ENCODE results near the gene CECR2.
"Not testable (repeated sequence)": the region's sequence is repeated elsewhere in the genome, so short reads cannot be mapped to it uniquely, and the experiment has no call there.

CECR2 gene

DNA sequence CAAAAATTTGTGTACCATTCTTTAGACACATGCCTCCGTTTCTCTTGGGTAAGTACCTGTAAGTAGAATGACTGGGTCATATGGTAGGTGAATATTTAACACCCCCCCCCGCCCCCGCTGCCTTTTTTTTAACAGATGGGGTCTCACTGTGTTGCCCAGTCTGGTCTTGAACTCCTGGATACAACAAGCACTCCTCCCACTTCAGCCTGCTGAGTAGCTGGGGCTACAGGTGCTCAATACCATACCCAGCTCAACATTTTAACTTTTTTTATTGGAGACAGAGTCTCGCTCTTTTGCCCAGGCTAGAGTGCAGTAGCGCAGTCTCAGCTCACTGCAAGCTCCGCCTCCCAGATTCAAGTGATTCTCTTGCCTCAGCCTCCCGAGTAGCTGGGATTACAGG, 32.5 kb downstream of the CECR2 start:
- no peak for DNase-seq (ENCODE audit: low read depth in 3 of 3, low spot score in 1 of 3)

DNA sequence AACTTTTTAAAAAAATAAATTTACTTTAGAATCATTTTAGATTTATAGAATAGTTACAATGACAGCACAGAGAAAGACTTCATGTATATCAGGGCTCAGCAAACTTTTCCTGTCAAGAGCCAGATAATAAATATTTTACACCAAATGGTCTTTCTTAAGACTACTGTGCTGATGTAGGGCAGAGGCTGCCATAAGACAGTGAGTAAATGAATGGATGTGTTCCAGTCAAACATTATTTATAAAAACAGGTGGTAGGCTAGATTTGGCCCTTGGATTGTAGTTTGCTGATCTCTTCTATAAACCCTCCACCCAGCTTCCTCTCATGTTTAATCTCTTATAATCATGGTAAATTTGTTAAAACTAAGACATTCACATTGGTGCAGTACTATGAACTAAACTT, 33.0 kb downstream of the CECR2 start:
- no peak for DNase-seq (ENCODE audit: low read depth in 3 of 3, low spot score in 1 of 3)

DNA sequence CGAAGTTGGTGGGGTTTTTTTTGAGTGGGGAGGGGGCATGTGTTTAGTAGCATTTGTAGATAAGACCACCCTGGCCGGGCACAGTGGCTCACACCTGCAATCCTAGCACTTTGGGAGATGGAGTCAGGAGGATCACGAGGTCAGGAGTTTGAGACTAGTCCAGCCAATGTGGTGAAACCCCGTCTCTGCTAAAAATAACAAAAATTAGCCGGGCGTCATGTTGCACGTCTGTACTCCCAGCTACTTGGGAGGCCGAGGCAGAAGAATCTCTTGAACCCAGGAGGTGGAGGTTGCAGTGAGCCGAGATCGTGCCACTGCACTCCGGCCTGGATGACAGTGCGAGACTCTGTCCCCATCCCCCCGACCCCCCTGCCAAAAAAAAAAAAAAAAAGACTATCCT, 34.6 kb downstream of the CECR2 start:
- no peak for DNase-seq (ENCODE audit: low read depth in 3 of 3, low spot score in 1 of 3)

DNA sequence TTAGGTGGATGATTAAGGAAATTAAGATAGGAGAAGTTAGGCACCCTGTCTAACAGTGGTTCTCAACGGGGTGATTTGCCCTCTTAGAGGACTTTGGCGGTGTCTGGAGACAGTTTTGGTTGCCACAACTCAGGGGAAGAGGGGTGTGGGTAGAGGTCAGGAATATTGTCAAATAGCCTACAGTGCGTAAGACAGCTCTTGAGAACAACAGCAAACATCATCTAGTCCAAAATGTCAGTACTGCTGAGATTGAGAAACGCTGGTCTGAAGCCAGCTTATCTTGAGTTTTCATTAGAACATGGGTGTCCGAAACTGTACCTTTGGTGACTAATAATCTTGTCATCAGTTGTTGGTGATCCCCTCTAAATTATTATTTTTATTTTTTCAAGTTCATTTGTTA, 38.4 kb downstream of the CECR2 start:
- no peak for DNase-seq (ENCODE audit: low read depth in 3 of 3, low spot score in 1 of 3)

DNA sequence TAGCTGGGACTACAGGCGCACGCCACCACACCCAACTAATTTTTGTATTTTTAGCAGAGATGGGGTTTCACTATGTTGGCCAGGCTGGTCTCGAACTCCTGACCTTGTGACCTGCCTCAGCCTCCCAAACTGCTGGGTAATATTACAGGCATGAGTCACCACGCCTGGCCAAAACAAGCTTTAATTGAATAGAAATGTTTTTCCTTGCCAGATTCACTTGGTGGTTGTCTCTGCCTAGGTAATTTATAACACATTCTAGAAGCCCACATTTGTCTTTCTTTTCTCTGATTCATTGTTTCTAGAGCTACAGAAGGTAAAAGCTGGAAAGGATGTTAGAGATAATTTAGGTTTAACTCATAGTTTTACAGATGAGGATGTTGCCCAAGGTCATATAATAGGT, 41.3 kb downstream of the CECR2 start:
- no peak for DNase-seq (ENCODE audit: low read depth in 3 of 3, low spot score in 1 of 3)

DNA sequence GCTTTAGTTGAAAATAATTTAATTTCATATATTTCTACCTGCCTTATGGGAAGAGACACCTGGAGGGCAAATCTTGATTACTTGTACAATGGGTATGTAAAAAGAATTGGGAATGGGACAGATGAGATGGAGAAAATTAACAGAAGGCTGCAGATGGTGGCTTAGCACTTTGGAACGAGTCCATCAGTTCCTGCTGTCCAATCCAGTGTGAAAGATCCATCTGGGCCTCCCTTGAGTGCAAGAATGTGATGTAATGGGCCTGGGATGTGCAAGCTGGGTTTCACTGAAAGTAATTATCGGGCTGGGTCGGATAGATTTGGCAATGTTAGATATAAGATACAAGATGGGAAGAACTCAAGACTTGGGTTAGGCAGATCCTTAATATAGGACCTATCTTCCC, 42.0 kb downstream of the CECR2 start:
- no peak for DNase-seq (ENCODE audit: low read depth in 3 of 3, low spot score in 1 of 3)

DNA sequence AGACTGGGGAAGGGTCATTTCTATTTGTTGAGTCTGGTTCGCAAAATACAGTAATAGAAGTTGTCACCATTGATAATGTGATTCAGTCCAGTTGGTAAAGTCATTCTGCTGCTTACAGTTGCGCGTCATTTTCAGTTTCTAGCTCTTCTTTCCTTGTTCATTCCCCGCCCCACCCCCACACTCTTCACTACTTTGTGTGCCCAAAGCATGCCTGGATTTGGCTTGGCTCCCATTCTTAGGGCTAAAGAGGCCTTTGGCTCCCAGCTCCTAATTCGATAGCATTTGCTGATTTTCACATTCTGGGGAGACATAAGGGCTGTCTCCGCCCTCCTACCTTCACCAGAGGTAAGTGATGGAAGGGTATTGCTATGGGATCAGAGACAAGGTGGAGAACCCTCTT, 43.0 kb downstream of the CECR2 start:
- DNase-seq (ENCODE audit: low read depth in 3 of 3, low spot score in 1 of 3), result no peak

DNA sequence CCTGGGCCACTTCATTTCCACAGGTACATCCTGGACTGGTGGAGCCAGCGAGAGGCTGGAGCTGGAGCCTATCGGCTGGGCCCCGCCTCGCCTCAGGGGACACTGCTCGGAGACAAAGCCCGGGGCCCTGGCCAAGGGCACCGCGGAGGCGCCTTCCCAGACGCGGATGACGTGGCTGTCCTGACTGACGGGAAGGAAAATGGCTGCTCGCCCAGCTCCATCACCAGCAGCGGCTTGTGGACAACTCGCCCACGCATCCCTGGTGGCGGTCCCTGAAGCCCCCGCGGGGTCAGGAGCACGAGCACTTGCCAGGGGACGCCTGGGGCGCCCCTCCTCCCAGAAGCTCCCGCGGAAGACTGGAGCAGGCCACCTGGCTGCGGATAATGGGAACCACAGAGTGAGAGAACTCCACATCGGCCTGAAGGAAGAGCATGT, 49.6 kb downstream of the CECR2 start:
- DNase-seq (ENCODE audit: low read depth in 3 of 3, low spot score in 1 of 3), result no peak

DNA sequence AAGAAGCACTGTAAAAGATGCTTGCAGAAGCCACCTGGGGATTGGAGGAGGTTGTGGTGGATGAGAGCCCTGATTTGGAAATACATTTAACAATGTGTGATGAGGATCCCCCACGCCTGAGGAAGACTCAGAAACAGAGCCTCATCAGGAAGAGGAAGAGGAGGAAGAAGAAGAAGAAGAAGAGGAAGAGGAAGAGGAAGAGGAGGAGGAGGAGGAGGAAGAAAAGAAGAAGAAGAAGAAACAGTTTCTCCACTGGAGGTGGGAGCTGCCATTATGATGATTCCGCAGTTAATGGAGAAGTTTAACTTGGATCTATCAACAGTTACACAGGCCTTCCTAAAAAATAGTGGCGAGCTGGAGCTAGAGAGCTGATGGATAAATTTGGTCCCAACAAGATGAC, 50.1 kb downstream of the CECR2 start:
- no peak for DNase-seq (ENCODE audit: low read depth in 3 of 3, low spot score in 1 of 3)

DNA sequence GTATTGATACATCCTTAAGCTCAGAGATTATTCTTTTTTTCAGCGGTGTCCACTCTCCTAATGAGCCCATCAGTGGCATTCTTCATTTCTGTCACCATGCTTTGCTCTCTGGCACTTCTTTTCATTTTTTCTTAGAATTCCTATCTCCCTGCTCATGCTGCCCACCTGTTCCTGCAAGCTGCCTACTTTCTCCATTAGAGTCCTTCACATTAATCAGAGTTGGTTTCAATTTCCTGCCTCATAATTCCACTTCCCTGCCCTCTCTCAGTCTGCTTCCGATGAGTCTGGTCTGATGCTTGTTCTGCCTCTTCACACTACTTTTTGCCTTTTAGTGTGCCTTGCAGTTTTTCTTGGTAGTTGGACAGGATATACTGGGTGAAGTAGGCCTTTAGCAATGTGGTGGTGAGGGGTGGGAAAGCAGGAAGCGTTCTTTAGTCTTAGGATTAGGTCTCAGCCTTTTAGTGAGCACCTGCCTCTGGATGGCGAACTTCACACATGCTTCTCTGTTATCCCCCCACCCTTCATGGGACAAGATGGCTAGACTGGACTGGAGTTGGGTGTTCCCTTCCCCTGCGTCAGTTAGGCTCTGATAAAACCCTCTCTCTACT, 53.6 kb downstream of the CECR2 start:
- DNase-seq (ENCODE audit: low read depth in 3 of 3, low spot score in 1 of 3), result no peak

DNA sequence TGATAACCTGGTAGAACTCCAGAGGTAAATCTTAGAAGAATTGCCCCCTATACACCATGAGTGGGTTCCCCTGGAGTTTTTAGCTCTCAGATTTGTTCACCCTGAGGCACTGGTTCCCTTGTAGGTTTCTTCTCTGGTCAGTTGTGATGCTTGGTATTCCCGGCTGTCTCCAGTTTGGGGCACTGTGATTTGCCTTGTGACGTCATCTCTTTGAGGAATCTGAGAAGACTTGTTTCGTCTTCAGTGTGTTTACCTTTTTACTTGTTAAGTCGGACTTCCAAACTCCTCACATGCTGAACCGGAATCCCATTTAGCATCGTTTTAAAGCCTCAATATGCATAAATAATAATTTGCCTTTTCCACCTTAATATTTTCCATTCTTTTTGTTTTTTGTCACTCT, 54.4 kb downstream of the CECR2 start:
- DNase-seq (ENCODE audit: low read depth in 3 of 3, low spot score in 1 of 3), result no peak

DNA sequence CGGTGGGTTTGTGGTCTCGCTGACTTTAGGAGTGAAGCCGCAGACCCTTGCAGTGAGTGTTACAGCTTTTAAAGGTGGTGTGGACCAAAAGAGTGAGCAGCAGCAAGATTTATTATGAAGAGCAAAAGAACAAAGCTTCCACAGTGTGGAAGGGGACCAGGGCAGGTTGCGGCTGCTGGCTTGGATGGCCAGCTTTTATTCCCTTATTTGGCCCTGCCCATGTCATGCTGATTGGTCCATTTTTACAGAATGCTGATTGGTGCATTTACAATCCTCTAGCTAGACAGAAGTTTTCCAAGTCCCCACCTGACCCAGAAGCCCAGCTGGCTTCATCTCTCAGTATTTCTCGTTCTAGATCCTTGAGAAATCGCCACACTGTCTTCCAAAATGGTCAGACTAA, 58.3 kb downstream of the CECR2 start:
- not testable (repeated sequence) for DNase-seq (ENCODE audit: low read depth in 3 of 3, low spot score in 1 of 3)

DNA sequence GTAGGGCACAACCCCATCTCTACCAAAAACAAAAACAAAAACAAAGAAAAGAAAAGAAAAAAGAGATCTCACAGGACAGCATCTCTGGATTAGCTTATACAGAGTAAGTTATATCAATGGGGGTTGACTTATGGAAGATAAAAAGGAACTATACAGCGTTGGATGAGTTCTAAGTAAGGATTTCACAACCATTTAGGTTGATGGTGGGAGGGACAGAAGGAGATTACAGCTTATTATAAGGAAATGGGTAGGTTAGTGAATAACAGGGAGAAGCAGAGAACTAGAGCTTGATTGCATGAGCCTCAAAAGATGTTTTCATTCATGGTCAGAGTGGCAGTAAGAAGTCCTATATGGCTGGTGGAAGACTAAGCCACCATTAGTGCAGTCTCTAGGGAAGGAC, 60.3 kb downstream of the CECR2 start:
- DNase-seq (ENCODE audit: low read depth in 3 of 3, low spot score in 1 of 3), result no peak

DNA sequence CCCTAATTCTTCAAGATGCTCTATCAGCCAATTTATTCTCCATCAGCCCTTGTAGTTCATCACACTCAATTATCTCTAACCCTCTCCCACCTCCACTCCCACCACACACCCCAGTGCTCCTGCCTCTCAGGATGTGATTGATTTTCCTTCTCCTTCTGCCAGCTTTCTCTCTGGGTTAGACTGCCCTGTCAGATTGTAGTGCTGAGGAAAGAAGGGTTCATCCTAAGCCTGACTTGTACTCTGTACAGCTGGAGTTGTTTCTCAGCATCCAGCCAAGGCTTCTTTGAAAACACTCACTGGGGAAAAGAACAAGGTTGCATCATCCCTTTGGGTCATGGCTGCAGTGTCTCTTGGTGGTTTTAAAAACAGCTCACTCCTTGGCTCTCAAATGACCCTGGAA, 61.2 kb downstream of the CECR2 start:
- no peak for DNase-seq (ENCODE audit: low read depth in 3 of 3, low spot score in 1 of 3)

DNA sequence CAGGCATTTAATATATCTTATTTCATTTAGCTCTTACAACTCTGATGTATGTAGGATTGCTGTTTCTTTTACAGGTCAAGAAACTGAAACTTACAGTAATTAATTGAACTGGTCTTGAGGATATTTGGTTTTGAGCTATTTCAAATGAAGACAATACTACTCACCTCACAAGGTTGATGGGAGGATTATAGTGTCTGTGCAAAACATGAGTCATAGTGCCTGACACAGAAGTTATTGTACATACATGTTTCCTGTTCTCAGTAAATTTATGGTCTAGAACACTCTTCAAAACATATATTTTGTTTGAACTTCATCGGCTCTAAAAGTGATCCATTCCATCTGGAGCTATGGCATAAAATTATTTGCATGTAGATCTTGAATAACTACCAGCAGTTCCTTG, 61.9 kb downstream of the CECR2 start:
- no peak for DNase-seq (ENCODE audit: low read depth in 3 of 3, low spot score in 1 of 3)

DNA sequence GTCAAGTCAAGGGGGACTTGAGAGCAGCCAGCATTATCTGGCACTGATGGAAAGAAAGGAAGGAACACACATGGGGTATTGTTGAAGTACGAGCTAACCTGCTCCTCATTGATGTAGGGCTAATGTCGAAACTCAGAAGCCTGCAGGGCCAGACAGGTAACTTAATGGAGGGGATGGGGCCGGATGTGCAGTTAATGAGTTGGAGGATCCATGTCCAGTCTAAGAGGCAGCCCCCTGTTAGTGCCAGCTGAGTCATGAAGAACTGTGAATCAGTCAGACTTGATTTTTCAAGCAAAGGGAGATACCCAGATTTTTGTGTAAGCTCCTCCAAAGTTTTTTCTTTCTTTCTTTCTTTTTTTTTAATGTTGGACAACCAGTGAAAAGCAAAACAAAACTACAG, 65.6 kb downstream of the CECR2 start:
- no peak for DNase-seq (ENCODE audit: low read depth in 3 of 3, low spot score in 1 of 3)

DNA sequence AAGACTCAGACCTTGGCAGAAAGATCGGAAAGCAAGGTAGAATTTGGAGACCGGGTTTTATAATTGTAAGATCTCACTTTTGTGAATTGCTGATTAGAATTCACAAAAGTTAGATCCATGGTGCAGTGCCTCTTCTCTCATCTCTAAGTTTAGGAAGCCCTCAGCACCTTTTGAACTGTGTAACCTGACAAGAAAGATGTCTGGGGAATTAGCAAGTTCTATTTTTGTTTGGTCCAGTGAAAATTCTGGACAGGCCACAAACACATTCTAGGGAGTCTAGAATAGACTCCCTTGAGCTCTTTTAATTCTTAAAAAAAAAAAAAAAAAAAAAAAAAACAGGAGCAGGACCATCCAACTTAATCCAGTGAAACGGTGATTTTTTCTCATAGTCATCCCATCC, 66.1 kb downstream of the CECR2 start:
- DNase-seq (ENCODE audit: low read depth in 3 of 3, low spot score in 1 of 3), result no peak

DNA sequence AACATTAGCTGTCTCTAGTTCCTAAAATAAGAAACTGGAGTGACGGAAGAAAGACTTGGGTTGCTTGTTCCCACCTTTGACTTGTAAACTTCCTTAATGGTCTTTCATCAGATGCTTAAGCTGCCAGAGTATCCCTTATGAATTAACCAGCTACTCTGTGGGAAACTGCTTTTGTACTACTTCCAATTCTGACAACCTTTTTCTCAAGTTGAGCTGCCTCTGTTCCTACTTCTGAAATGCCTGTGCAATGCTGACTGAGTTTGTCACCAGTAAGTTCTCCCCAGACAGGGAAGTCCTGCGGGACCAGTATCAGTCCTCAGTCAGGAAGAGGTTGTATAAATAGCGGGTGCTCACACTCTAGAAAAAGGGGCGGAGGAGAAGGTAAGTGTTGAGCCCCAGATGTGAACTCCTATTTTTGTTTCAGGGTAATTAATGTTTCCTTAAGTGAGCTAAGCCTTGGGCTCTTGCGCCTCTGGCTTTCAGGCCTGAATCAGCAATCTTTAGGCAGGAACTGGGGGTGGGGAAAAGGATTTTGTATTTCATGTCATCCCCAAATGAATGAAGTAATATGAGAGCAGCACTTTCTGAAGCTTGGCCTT, 67.2 kb downstream of the CECR2 start:
- DNase-seq (ENCODE audit: low read depth in 3 of 3, low spot score in 1 of 3), result no peak

DNA sequence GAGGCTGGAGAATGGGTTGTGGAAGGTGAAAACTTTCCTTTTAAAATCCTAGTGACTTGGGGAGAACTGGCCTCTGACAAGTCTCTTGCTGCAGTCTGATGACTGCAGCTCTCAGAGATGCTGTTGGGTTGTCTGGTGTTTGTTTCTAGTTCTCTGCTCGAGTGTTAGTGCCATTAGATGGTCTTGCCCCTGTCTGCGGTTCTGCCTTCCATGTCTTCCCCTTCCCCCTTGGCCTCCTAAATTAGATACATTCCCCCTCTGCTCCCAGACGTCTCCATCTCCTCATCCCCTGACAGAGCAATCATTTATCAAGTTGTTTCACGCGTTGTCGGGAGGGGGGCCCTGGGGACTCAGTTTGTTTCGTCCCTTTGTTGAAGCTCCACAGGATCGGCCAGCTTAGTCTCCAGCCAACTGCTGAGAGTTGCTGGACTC, 67.7 kb downstream of the CECR2 start:
- no peak for DNase-seq (ENCODE audit: low read depth in 3 of 3, low spot score in 1 of 3)

DNA sequence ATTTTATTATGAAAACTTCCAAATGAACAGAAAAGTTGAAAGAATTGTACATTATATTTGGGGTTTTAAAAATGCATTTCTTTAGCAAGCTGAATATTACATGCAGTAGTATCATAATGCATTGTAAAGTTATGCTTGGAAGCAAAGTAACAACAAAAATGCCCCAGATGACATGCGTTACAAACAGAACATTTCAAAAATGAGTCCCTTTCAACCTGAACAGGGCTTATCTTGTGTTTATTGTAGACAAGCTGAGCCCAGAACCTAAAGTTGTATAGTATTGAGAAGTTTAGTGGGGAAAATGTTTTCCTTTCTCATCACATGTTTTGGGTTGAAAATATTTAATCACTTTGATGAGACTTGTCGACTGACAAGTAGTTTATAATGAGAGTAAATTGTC, 68.8 kb downstream of the CECR2 start:
- no peak for DNase-seq (ENCODE audit: low read depth in 3 of 3, low spot score in 1 of 3)

DNA sequence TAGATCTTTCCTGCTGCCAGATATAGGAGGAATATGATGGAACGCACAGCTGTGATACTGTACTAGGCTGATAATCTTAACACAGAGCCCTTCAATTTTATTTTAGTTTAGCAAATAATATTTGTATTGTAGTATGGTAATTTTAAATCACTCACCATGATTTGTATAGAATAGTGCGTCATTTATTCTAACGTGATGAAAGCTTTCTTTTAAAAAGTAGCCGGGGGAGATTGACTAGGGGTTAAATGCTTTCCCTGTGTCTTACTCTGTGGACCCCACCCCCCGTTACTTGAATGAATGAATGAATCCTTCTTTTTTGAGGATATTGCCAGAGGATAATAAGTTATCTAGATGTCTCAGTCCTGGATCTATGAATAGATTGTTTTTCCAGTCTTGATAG, 72.1 kb downstream of the CECR2 start:
- DNase-seq (ENCODE audit: low read depth in 3 of 3, low spot score in 1 of 3), result no peak

DNA sequence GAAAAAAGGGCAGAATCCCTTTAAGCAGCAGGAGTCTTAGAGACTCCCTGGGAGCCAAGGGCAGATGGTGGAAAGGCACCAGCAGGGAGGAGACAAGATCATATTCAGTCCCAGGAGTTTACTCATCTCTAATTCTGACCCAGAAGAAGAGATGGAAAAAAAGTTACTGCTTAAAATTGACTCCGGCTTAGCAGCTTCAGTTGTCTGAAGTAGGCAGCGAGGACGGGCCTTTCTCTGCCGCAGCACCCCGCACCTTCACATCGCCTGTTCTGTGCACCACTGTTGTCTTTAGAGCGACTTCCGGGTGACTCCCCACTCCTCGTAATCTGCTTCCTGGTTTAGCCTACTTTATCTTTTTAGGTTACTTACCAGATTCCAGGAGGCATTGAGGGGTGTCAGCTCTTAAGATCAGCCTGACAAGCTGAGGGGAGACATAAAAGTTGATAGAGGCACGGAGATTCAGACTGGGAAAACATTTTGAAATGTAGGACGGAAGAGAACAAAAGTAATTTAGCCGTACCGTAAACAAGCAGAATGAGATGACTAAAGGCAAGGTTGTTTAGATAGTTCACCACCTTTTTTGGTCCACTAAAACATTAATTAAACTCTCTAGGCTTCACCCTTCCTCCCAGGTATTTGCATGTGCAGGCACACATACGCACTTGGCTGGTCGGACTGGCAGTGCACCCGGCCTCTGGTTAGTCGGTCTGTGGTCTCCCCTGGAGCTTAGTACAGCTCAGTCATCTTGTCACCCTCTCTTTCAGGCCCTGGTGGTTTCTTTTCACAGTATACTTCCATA, 74.3 kb downstream of the CECR2 start:
- no peak for DNase-seq (ENCODE audit: low read depth in 3 of 3, low spot score in 1 of 3)

DNA sequence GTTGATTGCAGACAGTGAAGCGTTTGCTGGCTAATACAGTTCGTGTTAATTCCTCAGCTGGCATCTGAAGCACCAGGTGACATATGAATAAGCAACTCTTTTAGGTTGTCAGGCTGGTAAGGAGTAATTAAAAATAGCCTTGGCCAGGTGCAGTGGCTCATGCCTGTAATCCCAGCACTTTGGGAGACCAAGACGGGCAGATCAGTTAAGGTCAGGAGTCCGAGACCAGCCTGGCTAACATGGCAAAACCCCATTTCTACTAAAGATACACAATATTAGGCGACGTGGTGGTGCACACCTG, 74.9 kb downstream of the CECR2 start:
- no peak for DNase-seq (ENCODE audit: low read depth in 3 of 3, low spot score in 1 of 3)

Data from stimulated activated CD4-positive, alpha-beta T cell treated with anti-CD3 and anti-CD28 coated beads, TNF-alpha, amount 100 ng/mL, for 1 hour (primary cell).